Measurements from ENCODE around the gene ERC2.
"Not testable (repeated sequence)": the region's sequence is repeated elsewhere in the genome, so short reads cannot be mapped to it uniquely, and the experiment has no call there.

ERC2 gene

DNA sequence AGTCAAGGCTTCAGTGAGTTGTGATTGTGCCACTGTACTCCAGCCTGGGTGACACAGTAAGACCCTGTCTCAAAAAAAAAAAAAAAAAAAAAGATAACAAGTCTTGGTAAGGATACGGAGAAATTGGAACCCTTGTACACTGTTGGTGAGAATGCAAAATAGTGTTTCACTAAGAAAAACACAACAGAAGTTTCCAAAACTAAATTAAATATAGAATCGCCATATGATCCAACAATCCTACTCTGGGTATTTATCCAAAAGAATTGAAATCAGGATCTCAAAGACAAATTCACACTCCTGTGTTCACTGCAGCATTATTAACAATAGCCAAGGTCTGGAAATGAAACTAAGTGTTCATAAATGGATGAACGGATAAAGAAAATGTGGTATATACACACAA lies 149.4 kb downstream of the ERC2 start:
- in situ Hi-C loops (cut with MboI; ENCODE audit: low sequenced_read_pairs): no loop called here

DNA sequence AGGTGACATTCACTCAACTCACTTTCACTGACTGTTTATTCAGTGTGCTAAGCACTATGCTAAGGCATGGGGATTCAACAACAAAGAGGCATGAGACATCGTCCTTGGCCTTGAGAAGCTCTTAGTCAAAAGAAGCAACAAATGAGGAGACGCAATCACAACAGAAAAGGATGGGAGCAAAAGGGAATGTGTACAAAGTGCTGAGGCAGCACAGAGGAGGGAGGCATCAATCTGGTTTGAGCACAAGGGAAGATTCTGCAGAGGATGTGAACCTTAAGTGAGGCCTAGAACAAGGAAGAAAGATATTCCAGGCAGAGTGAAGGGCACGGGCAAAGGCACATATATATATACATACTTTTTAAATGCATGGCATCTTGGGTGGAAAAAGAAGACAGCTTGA lies 151.3 kb downstream of the ERC2 start:
- in situ Hi-C loops (cut with MboI; ENCODE audit: low sequenced_read_pairs): no loop called here

DNA sequence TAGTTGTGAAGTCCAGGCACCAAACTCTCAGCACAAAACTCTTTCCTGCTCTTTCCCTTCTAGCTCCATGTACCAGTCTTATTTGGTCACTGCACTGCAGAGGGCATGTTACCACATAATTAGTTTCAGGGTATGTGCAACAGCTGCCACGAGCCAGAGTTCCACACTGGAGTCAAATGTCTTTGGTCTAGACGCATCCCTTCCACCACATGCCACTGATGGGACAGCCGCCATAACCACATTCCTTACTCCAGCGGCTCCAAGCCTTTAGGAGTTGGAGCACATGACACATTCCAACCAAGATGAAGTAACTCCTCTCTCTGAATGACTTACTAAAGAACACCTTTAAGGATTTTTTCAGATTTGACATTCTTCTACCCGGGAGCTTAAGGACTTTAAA lies 153.4 kb downstream of the ERC2 start:
- in situ Hi-C loops (cut with MboI; ENCODE audit: low sequenced_read_pairs): no loop called here

DNA sequence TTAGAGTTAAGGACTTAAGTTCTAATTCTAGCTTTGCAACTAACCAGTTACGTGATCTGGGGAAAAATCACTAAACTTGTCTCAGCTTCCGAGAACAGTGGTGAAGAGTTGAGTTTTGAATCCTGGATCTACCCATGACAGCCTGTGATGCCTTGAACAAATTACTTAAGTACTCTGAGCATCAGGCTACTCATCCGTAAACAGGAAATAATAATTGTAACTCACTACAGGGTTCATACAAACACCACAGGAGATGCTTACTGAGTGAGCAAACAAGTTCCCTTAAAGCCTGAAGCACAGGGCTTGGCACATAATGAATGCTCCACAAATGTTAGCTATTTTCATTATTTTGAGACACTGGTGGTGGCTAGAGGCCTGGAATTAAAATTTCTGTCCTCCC lies 158.8 kb downstream of the ERC2 start:
- in situ Hi-C loops (cut with MboI; ENCODE audit: low sequenced_read_pairs): no loop called here

DNA sequence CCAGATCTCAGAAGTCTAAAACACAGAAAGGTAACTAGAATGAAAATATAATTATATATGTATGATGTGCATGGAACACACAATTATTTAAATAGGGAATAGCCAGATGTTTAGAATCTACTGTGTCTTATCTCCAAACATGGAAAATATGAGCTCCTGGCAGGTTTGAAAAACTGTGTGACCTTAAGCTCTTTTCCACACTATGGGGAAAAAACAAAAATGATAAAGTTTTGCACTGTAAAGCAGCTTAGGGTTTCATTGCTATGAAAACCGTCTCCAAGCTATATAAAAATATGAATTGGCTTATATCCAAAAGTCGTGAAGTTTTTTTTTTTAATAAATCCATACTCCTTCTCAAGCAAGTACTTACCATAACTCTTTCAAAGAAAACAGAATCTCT lies 159.8 kb downstream of the ERC2 start:
- in situ Hi-C loops (cut with MboI; ENCODE audit: low sequenced_read_pairs): no loop called here

DNA sequence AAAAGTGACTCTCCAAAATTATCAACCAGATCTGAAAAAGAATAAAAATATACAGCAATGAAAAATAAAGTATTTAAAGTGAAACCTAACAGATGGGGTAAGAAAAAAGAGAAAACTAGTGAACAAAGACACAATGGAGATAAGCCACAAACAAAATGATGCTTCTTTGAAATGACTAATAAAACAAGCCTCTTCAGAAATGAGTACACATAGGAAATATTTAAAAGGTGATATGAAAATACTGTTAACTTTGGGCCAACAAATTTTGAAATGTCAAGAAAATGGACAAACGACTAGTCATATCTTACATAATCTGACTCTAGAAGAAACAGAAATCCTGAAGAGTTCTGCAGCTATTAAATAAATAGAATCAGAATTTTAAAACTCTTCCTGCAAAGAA lies 164.2 kb downstream of the ERC2 start:
- in situ Hi-C loops (cut with MboI; ENCODE audit: low sequenced_read_pairs): no loop called here

DNA sequence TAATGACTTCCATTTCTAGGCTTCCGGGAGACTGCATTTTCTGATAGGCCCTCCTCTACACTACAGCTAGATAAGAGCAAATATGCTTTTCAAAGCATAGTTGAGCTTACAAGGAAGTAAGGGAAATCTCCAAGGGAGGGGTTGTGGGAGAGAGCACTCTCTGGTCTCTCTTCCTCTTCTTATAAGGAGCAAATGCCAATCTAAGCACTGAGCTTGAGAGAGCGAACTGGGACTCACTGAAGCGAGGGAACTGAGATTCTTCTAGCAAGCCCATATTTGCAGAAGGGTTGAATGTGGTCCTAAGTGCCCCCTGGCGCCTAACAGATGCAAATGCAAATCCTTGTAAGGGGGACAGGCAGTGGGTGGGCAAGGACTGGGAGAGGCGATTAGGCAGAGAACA lies 164.8 kb downstream of the ERC2 start:
- in situ Hi-C loops (cut with MboI; ENCODE audit: low sequenced_read_pairs): no loop called here

DNA sequence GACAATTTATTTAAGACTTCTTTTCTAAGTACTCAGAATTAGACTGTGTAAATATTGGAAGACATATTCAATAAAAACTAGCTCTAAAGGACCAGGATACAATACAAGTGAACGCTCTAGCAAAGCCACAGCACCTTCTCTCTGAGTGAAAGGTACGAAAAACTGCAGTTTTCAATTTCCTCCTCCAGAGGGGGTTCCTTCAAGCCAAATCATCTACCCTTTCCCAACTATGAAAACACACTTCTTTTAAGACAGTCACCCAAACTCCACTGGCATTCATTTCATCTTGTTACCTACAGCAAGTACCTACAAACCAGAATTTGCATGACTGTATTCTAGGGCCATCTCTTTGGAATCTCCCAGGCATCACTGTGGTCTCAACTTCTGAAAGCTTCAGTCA lies 165.8 kb downstream of the ERC2 start:
- in situ Hi-C loops (cut with MboI; ENCODE audit: low sequenced_read_pairs): no loop called here

DNA sequence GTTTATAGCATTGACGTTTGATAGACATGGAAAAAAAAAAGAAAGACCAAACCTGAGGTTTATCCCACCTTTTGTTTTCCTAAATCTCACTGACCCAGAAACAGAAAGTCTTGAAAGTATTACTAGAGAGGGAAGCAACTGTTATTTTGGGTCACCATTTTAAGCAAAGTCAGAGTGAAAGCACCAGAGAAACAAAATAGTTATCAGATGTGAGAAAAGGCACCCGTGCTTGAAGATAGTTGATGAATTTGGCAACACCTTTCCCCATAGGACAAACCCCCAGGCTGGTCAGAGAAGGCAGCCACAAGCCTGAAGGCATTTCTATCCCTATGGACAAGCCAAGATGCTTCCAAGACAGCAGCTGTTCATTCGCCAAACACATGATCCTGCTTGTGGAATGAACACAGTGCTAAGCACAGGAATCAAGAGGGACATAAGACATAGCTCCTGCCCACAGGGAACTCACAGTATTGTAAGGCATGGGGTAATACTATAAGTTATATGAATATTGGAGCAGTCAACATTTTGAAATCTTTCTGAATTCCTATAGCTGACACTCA lies 170.9 kb downstream of the ERC2 start:
- in situ Hi-C loops (cut with MboI; ENCODE audit: low sequenced_read_pairs): no loop called here

DNA sequence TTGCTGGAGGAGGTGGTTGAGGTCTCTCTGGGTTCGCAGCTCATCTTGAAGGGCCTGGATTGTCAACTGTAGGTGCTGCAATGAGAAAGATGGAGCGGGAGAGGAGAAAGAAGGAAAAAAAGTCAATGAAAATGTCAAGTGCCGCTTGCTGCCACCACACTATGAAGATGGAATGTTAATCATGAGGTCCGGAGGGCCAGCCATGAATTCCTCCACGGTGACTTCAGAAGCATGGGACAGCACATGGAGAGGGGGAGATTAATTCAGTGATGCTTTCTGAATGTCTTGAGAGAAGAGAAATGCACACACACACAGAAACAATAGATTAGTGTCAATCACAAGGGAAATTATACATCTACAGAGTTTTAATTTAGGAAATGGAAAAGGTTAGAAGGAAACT lies 171.9 kb downstream of the ERC2 start:
- in situ Hi-C loops (cut with MboI; ENCODE audit: low sequenced_read_pairs): no loop called here

DNA sequence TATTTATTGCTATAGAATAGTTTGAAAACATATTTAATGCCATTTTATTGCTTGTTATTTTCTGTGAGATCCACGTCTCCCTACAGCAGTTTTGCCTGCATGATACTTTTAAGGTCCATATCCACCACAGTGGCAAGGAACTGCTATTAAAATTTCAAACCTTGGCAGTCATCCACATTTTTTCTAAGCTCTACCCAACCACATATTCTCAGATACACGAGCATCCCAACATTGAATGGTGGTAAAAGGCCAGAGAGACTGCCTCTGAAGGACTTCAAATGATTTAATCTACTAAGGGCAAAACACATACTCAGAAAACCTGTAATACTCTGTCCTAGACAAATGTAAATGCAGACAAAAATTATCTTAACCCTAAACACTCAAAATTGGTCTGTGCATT lies 173.1 kb downstream of the ERC2 start:
- in situ Hi-C loops (cut with MboI; ENCODE audit: low sequenced_read_pairs): no loop called here

DNA sequence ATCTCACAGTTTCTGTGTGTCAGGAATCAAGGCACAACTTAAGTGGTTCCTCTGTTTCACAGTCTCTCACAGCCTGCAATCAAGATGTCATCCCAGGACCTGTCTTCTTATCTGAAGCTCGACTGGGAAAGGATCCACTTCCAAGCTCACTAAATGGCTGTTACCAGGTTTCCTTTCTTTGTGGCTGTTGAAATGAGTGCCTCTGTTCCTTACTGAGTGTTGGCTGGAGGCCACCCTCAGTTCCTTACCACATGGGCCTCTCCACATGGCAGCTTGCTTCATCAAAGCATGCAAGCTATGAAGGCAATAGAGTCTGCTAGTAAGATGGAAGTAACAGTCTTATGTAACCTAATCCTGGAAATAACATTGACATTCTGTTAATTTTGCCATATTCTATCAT lies 174.0 kb downstream of the ERC2 start:
- in situ Hi-C loops (cut with MboI; ENCODE audit: low sequenced_read_pairs): no loop called here

DNA sequence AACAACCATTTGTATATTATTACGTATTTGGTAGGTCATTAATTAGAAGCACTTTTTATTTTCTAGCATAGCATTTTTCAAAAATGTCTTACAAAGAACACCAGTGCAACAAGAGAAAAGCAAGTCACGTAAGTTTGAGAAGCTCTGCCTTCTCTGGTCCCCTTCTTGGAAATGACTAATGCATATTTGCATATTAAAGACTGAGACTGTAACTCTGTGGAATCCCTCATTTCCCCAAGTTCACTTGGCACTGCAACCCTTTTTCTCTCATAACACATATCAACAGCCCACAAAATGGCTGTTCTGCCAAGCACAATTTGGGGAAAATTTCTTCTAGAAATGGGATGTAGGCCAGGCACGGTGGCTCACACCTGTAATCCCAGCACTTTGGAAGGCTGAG lies 176.3 kb downstream of the ERC2 start:
- in situ Hi-C loops (cut with MboI; ENCODE audit: low sequenced_read_pairs): no loop called here

DNA sequence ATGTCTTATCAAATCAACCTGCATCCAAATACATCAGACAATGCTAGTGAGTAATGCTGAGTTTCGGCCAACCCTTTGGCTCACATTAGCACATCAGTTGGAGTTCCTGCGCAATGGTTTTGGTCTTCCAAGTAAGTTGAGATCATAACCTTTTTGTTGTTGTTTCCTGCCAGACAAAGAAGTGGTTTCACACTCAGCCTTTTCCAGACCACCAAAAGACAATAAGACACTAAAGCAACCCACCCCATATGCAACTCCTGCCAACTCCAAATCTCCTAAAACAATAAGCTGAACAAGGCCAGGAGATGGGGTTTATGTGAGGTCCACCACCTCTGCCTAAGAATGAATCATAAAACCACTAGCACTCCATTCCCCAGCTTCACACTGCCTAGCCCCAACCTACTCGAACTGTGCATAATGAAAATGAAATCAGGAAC lies 177.0 kb downstream of the ERC2 start:
- in situ Hi-C loops (cut with MboI; ENCODE audit: low sequenced_read_pairs): no loop called here

DNA sequence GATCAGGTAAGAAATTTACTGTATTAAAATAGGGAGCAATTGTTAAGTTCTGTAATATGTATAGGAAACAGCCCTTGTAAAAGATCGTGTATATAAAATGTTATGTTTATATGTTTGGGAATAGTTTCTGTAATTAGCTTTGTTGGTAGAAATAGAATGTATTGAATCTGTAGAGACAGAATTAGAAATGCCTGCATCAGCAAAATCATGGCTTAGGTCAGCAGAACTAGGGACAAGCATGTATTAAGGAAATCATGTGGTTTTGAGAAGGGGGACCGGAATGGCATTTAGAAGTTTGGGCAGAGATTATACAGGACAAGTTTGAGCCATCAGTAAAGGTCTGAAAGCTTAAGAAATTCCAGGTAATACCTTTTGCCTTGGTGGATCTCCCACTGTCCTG lies 177.9 kb downstream of the ERC2 start:
- in situ Hi-C loops (cut with MboI; ENCODE audit: low sequenced_read_pairs): no loop called here

DNA sequence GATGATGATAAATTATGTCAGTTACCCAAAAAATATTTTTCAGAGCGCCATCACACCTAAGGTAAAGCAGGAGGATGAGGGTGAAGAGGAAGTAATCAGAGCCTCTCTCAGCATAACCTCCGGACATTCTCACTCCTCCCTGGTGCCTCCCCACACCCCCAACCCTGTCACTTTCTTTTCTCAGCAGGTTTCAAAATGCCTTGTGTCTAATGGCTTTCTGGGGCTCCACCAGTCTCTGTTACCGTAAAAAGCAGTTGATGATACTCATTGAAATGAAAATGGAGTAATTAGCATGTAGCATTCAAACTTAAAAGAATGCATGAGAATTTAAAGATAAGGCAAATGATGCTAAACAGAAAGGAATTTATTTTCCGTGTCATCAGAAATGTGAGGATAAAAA lies 180.0 kb downstream of the ERC2 start:
- in situ Hi-C loops (cut with MboI; ENCODE audit: low sequenced_read_pairs): no loop called here

DNA sequence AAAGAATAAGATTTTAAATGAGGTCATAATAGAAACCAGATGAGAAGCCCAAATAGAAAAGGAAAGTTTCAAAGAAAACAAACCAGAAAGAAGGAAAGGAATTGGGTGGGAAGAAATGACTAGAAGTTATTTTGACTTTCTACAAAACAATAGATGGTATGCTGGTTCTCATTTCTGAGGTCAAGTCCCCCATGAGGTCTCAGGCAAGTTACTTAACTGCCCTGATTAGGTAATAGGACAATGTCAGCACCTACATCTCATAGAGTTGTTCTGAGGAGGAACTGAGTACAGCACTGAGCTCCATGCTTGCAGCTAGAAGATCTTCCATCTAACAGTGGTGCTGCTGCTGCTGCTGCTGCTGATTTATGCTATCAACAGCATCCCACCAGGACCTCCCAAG lies 185.9 kb downstream of the ERC2 start:
- in situ Hi-C loops (cut with MboI; ENCODE audit: low sequenced_read_pairs): no loop called here

DNA sequence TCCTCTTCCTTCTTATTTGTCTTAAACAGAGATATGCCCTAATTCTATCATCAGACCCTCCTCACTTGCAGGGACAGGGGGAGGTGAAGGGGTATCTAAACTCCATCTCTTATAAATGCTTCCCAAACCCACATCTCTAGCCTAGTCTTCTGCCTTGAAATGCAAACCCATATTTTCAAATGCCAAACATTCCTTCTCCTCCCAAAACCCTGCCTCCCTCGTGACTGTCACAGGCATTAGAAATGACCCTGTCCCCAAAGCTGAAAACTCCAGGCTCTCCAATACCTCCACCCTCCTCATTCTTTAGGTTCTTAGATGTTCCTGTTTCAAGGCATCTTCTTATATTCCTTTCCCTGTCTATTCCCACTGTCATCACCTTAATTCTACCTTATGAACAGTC lies 191.0 kb downstream of the ERC2 start:
- in situ Hi-C loops (cut with MboI; ENCODE audit: low sequenced_read_pairs): no loop called here

DNA sequence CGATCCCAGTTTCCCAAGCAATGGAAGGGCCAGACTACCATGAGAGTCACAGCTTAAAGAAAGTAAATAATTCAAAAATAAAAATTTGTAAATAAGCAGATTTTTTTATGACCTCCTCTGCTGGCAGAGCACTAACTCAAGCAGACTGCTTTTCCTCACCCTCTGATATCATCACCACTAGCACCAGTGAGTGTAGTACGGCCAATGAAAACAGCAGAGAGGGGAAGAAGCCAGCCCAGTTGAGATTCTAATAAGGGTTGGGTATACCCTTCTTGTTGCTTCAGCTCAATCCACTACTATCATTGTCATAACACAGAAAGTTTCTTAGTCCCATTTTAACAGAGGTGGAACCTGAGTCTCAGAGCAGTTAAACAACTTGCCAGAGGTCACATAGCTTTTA lies 193.1 kb downstream of the ERC2 start:
- in situ Hi-C loops (cut with MboI; ENCODE audit: low sequenced_read_pairs): no loop called here

DNA sequence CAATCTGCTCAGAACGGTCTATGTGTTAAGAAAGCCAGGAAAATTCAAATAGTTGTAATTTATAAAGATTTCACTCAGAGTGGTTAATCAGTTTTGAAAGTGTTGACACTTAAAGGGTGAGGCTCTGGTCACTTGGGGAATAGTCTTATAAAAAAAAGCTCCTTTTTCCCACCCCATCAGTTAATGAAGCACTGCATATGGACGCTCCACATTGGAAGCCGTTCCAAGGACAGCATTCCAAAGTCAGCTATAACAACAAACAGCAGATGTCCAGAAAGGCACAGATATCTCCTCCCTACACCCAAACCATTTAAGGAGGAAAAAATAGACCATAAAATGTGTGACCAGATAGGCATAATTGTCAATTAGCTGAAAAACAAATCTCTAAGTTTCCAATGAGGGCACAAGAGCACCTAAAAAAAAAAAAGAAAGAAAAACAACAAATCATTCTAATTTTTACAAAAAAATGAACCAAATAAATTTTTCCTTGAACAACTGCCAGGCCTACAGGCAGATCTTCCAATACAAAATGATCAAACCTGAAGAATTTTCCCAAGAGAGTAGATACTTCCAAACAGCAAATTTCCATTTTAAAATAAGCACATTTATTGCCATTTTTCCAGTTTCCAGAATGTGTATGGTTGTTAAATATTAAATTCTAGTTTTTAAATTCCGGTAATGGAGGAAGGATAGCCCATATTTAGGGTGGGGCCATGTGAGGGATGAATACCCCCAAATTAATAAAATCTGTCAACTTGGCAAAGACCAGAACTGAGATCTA lies 198.3 kb downstream of the ERC2 start:
- in situ Hi-C loops (cut with MboI; ENCODE audit: low sequenced_read_pairs): no loop called here

DNA sequence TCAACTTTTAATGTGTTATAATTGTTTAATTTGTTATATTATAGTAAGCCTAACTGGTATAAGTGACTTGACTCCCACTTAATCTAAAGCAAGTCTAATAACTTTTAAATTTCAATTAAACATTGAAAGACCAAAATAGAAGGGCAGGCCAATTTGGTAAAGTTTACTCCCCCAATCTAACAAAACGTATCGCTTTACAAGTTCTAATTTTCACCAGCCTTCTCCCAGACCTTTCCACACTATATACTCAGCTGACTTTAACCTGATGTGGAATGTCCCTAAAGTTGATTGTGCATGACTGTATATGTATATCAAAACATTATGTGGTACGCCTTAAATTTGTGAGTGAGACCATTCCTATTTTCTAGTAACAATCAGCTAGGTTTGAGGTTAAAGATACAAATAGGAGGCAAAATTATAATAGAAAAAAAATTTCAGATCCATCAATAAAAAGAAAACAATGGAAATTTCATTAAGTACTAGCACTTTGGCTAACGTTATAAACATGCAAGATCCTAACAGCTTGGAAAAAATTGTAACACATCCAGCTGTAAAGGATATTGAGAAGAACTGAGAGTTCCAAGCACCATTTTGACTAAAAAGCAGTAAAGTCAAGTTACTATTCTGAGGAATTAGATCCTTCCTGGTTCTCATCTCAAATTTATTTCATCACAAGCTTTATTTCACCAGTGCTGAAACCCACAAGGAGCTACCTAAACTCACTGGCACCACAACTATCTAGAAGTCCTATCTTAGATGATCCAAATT lies 199.5 kb downstream of the ERC2 start:
- in situ Hi-C loops (cut with MboI; ENCODE audit: low sequenced_read_pairs): no loop called here

DNA sequence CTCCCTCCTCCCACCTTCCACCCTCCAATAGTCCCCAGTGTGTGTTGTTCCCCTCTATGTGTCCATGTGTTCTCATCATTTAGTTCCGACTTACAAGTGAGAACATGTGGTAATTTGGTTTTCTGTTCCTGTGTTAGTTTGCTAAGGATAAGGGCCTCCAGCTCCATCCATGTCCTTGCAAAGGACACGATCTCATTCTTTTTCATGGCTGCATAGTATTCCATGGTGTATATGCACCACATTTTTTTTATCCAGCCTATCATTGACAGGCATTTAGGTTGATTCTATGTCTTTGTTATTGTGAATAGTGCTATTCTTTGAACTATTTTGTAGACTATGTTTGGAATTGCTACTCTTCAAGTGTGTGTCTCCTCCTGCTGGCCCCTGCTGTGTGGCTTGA lies 206.4 kb downstream of the ERC2 start:
- in situ Hi-C loops (cut with MboI; ENCODE audit: low sequenced_read_pairs): not testable (repeated sequence)
